Memory B cell (primary cell): Measurements from ENCODE around the gene COP1.

ENCODE experiments used
- ATAC-seq: fragments of 150-1000 bp; cut with Tn5 transposase; 2 replicates; pipeline ENCODE4 v1.10.0; 2021; ENCODE audit warnings: low read depth, mild to moderate bottlenecking, moderate library complexity
- DNase-seq, 2 donors: peaks; one replicate each; pipeline ENCODE4 v3.0.0; 2022; ENCODE audit warnings: low spot score in 2 of 2
- H3K27ac Mint-ChIP-seq: one replicate; pipeline ENCODE4 v1.8.0; 2022; ENCODE audit warnings: mild to moderate bottlenecking, moderate library complexity, mixed read lengths
- H3K27me3 Mint-ChIP-seq: one replicate; pipeline ENCODE4 v1.8.0; 2022; ENCODE audit warnings: mixed read lengths
- H3K36me3 Mint-ChIP-seq: one replicate; pipeline ENCODE4 v1.8.0; 2022; ENCODE audit warnings: mild to moderate bottlenecking, mixed read lengths
- H3K4me1 Mint-ChIP-seq: one replicate; pipeline ENCODE4 v1.8.0; 2022; ENCODE audit warnings: mixed read lengths
- H3K4me3 Mint-ChIP-seq: one replicate; pipeline ENCODE4 v1.8.0; 2022; ENCODE audit warnings: mild to moderate bottlenecking, moderate library complexity, mixed read lengths
- H3K9me3 Mint-ChIP-seq: one replicate; pipeline ENCODE4 v1.8.0; 2022; ENCODE audit warnings: mixed read lengths

Gene COP1

DNA sequence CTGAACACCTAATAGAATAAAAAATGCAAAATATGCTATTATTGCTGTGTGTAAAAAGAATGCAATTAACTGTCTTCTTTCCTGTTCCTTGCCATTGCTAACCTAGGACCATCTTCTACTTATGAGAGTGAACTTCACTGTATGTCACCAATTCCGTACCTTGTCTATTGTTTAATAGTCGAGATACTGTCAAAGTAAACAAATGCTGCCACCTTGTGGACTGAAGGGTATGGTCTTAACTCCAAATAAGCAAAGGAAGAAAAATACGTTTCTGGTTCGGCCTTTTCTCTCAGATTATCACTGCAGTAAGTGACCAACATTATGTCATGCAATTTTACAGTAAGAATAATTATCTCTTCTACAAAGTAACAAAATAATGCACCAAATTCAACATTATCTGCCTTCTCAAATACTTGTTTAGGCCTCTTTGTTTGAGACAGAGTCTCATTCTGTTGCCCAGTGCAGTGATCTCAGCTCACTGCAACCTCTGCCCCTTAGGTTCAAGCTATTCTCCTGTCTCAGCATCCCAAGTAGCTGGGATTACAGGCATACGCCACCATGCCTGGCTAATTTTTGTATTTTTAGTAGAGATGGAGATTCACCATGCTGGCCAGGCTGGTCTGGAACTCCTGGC, 133.4 kb downstream of the COP1 start:
- H3K27ac Mint-ChIP-seq = no peak overlapping the region
- H3K4me3 Mint-ChIP-seq = no peak overlapping the region
- ATAC-seq (peak; percentile 64), DNase-seq (peak; percentile 18 to 38)
- H3K36me3 Mint-ChIP-seq = peaks cover 43% of the 10 kb centered on the region
- peaks cover 5% of the 10 kb centered on the region for H3K9me3 Mint-ChIP-seq
- no peaks in the 10 kb centered on the region for H3K27me3 Mint-ChIP-seq
- H3K4me1 Mint-ChIP-seq = peaks cover 7% of the 10 kb centered on the region

- Mint-ChIP-seq H3K9me3 (no peaks in the 10 kb centered on the region), H3K4me3 (no peak overlapping the region), H3K27me3 (no peaks in the 10 kb centered on the region), H3K27ac (no peak overlapping the region), H3K36me3 (peaks cover 24% of the 10 kb centered on the region), H3K4me1 (peaks cover 8% of the 10 kb centered on the region)
- DNase-seq (no peak), ATAC-seq (no peak)
Observed at GRCh38 chr1:176068901-176069300, 138.2 kb downstream of the COP1 start.

DNA sequence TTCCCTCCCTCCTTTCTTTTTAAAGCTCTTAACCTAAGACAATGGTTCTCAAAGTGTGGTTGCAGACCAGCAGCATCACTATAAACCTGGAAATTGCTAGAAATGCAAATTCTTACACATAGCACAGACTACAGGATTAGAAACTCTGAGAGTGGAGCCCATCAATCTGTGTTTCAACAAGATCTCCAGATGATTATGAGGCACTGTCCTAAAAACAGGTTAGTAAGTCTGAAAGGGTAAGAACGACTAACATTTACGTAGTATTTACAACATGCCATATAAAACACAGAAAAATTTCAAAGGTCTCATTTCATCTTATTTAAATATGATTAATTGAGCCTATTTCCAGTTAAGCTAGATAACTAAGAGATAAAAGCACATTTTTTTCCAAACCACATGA, 138.8 kb downstream of the COP1 start:
- H3K27me3 Mint-ChIP-seq = no peaks in the 10 kb centered on the region
- H3K36me3 Mint-ChIP-seq = peaks cover 25% of the 10 kb centered on the region
- H3K27ac Mint-ChIP-seq = peak overlapping the region; percentile 21
- DNase-seq (no peak), ATAC-seq (no peak)
- H3K4me3 Mint-ChIP-seq = no peak overlapping the region
- no peaks in the 10 kb centered on the region for H3K9me3 Mint-ChIP-seq
- H3K4me1 Mint-ChIP-seq = peaks cover 5% of the 10 kb centered on the region

DNA sequence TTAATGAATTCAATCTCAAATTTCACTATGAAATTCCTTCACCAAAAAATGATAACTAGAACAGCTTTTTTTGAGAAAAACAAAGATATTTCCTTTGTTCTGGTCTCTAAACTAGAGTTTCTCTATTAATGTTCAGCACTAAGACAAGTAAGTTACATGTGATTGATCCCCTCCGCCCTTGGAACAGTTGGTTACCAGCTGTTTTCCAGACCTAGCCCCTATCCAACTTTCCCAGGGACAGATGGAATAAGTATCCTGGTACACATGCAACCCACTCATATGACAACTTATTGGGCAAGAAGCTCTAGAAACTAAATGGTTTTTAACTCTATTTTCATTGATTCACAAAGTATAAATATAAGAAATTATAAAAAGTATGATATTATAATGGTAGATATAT, 140.4 kb downstream of the COP1 start:
- Mint-ChIP-seq H3K27me3 (no peaks in the 10 kb centered on the region), H3K36me3 (peaks cover 27% of the 10 kb centered on the region), H3K9me3 (no peaks in the 10 kb centered on the region), H3K4me1 (peaks cover 5% of the 10 kb centered on the region), H3K4me3 (no peak overlapping the region), H3K27ac (no peak overlapping the region)
- ATAC-seq = no peak
- DNase-seq = no peak

- ATAC-seq (no peak), DNase-seq (no peak)
- H3K36me3 Mint-ChIP-seq = peaks cover 11% of the 10 kb centered on the region
- no peaks in the 10 kb centered on the region for H3K27me3 Mint-ChIP-seq
- H3K4me1 Mint-ChIP-seq = peaks cover 4% of the 10 kb centered on the region
- H3K27ac Mint-ChIP-seq = no peak overlapping the region
- H3K9me3 Mint-ChIP-seq = no peaks in the 10 kb centered on the region
- no peak overlapping the region for H3K4me3 Mint-ChIP-seq
Observed at GRCh38 chr1:176058686-176059085, 148.4 kb downstream of the COP1 start.

- peaks cover 4% of the 10 kb centered on the region for H3K4me1 Mint-ChIP-seq
- H3K9me3 Mint-ChIP-seq = no peaks in the 10 kb centered on the region
- no peak for ATAC-seq
- no peak overlapping the region for H3K4me3 Mint-ChIP-seq
- peaks cover 7% of the 10 kb centered on the region for H3K36me3 Mint-ChIP-seq
- no peak for DNase-seq
- no peak overlapping the region for H3K27ac Mint-ChIP-seq
- no peaks in the 10 kb centered on the region for H3K27me3 Mint-ChIP-seq
Observed at GRCh38 chr1:176056312-176056711, 150.8 kb downstream of the COP1 start.

GRCh38 chr1:176055398-176055797, 151.7 kb downstream of the COP1 start:
- Mint-ChIP-seq H3K4me3 (no peak overlapping the region), H3K4me1 (peaks cover 4% of the 10 kb centered on the region), H3K36me3 (peaks cover 6% of the 10 kb centered on the region), H3K27ac (no peak overlapping the region), H3K9me3 (no peaks in the 10 kb centered on the region), H3K27me3 (no peaks in the 10 kb centered on the region)
- ATAC-seq (no peak), DNase-seq (no peak)

- Mint-ChIP-seq H3K4me3 (no peak overlapping the region), H3K27me3 (no peaks in the 10 kb centered on the region), H3K9me3 (no peaks in the 10 kb centered on the region), H3K4me1 (peaks cover 3% of the 10 kb centered on the region), H3K27ac (no peak overlapping the region), H3K36me3 (peaks cover 4% of the 10 kb centered on the region)
- ATAC-seq (no peak), DNase-seq (no peak)
Observed at GRCh38 chr1:176051902-176052518, 155.1 kb downstream of the COP1 start.

- Mint-ChIP-seq H3K27me3 (no peaks in the 10 kb centered on the region), H3K4me3 (no peak overlapping the region), H3K9me3 (no peaks in the 10 kb centered on the region), H3K4me1 (peaks cover 3% of the 10 kb centered on the region), H3K27ac (no peak overlapping the region), H3K36me3 (peaks cover 4% of the 10 kb centered on the region)
- no peak for DNase-seq
- ATAC-seq = no peak
Observed at GRCh38 chr1:176051402-176051801, 155.7 kb downstream of the COP1 start.

GRCh38 chr1:176049582-176049981, 157.5 kb downstream of the COP1 start:
- DNase-seq (no peak), ATAC-seq (no peak)
- Mint-ChIP-seq H3K27ac (no peak overlapping the region), H3K4me1 (no peaks in the 10 kb centered on the region), H3K27me3 (no peaks in the 10 kb centered on the region), H3K9me3 (no peaks in the 10 kb centered on the region), H3K36me3 (no peaks in the 10 kb centered on the region), H3K4me3 (no peak overlapping the region)

- Mint-ChIP-seq H3K4me3 (no peak overlapping the region), H3K36me3 (peaks cover 6% of the 10 kb centered on the region), H3K27me3 (no peaks in the 10 kb centered on the region), H3K9me3 (no peaks in the 10 kb centered on the region), H3K27ac (no peak overlapping the region), H3K4me1 (no peaks in the 10 kb centered on the region)
- no peak for ATAC-seq
- no peak for DNase-seq
Observed at GRCh38 chr1:176046926-176047325, 160.2 kb downstream of the COP1 start.

- H3K27ac Mint-ChIP-seq = no peak overlapping the region
- no peaks in the 10 kb centered on the region for H3K27me3 Mint-ChIP-seq
- peaks cover 17% of the 10 kb centered on the region for H3K36me3 Mint-ChIP-seq
- H3K4me1 Mint-ChIP-seq = no peaks in the 10 kb centered on the region
- DNase-seq (no peak), ATAC-seq (no peak)
- no peak overlapping the region for H3K4me3 Mint-ChIP-seq
- H3K9me3 Mint-ChIP-seq = no peaks in the 10 kb centered on the region
Observed at GRCh38 chr1:176043537-176043936, 163.5 kb downstream of the COP1 start.

GRCh38 chr1:176033881-176034280, 173.2 kb downstream of the COP1 start:
- no peak for DNase-seq
- H3K36me3 Mint-ChIP-seq = peaks cover 25% of the 10 kb centered on the region

GRCh38 chr1:176033474-176033873, 173.6 kb downstream of the COP1 start:
- no peaks in the 10 kb centered on the region for H3K27me3 Mint-ChIP-seq
- no peak overlapping the region for H3K27ac Mint-ChIP-seq
- DNase-seq (no peak), ATAC-seq (no peak)
- no peak overlapping the region for H3K4me3 Mint-ChIP-seq
- no peaks in the 10 kb centered on the region for H3K9me3 Mint-ChIP-seq
- H3K36me3 Mint-ChIP-seq = peaks cover 23% of the 10 kb centered on the region
- peaks cover 4% of the 10 kb centered on the region for H3K4me1 Mint-ChIP-seq

More at GRCh38 chr1:176033881-176034280, 173.2 kb downstream of the COP1 start:
- Mint-ChIP-seq H3K27ac (no peak overlapping the region), H3K4me1 (peaks cover 4% of the 10 kb centered on the region), H3K9me3 (no peaks in the 10 kb centered on the region), H3K4me3 (no peak overlapping the region), H3K27me3 (no peaks in the 10 kb centered on the region)
- no peak for ATAC-seq

GRCh38 chr1:176032040-176032645, 174.9 kb downstream of the COP1 start:
- no peaks in the 10 kb centered on the region for H3K9me3 Mint-ChIP-seq
- H3K4me3 Mint-ChIP-seq = no peak overlapping the region
- H3K4me1 Mint-ChIP-seq = peaks cover 4% of the 10 kb centered on the region
- DNase-seq (no peak), ATAC-seq (no peak)
- no peaks in the 10 kb centered on the region for H3K27me3 Mint-ChIP-seq
- H3K36me3 Mint-ChIP-seq = peaks cover 22% of the 10 kb centered on the region
- no peak overlapping the region for H3K27ac Mint-ChIP-seq
